HepG2 (cell line): ENCODE measurements around the gene MEX3A. TPM values are rescaled to one million over a fixed set of nuclear protein-coding genes. Genes with fewer than 3 reads are reported as not detected.

Experiments used
- CBX5 ChIP-seq: sonication (generic); formaldehyde crosslinking; IDR thresholded peaks from 2 replicates; pipeline ENCODE4 v1.4.0; 2020; ENCODE audit warnings: missing genetic modification reagents, borderline replicate concordance
- KLF16 ChIP-seq, 2 experiments: sonication (generic) in 1 of 2; formaldehyde crosslinking in 1 of 2; IDR thresholded peaks; 2 replicates each; pipeline versions ENCODE4 v1.6.1 to v1.8.0; 2016 to 2023; ENCODE audit warnings: missing genetic modification reagents in 2 of 2, missing compliant biosample characterization in 1 of 2
- RCOR2 ChIP-seq: IDR thresholded peaks from 2 replicates; pipeline ENCODE4 v1.6.1; 2016; ENCODE audit warnings: missing biosample characterization, missing genetic modification reagents
- SUZ12 ChIP-seq: fragments of 150-350 bp; IDR thresholded peaks from 2 replicates; pipeline ENCODE4 v1.6.1; 2014; ENCODE audit warnings: low read depth, low read length
- THYN1 ChIP-seq: sonication (generic); formaldehyde crosslinking; IDR thresholded peaks from 2 replicates; pipeline ENCODE4 v1.8.1; 2023; ENCODE audit warnings: low read depth, mild to moderate bottlenecking, moderate library complexity, missing genetic modification reagents, borderline replicate concordance
- ZGPAT ChIP-seq: IDR thresholded peaks from 2 replicates; pipeline ENCODE4 v1.6.1; 2016; ENCODE audit warnings: mild to moderate bottlenecking
- ZNF12 ChIP-seq: sonication (generic); formaldehyde crosslinking; IDR thresholded peaks from 2 replicates; pipeline ENCODE4 v1.5.0; 2020; ENCODE audit warnings: missing genetic modification reagents
- ZNF616 ChIP-seq: sonication (generic); formaldehyde crosslinking; IDR thresholded peaks from 2 replicates; pipeline ENCODE4 v1.5.0; 2020; ENCODE audit warnings: low read depth, mild to moderate bottlenecking, missing genetic modification reagents
- polyA plus RNA-seq, 8 experiments: library from polyadenylated mRNA; depleted of rRNA in 3 of 8; stranded (reverse) in 7 of 8; unstranded in 1 of 8; fragments of >200 nt; fragmentation: Illumina TruSeq in 4 of 8; extraction: Trizol in 4 of 8; gene quantifications; 2 replicates each; pipeline versions ENCODE4 v1.2.1 to v1.2.3, GENCODE V29; 2011 to 2016; ENCODE audit warnings: low read depth in 4 of 8, missing spikeins in 1 of 8, mixed read lengths in 1 of 8; ENCODE audit not compliant: insufficient read depth in 1 of 8
- total RNA-seq, 5 experiments: library from RNA; depleted of rRNA; stranded (reverse); fragments of >200 nt; fragmentation: Illumina TruSeq; extraction: Trizol; gene quantifications; 2 replicates each; pipeline ENCODE4 v1.2.3, GENCODE V29; 2016; ENCODE audit warnings: low read depth in 1 of 5
- TF ChIP-seq, protein P1 (sequence below): sonication (generic); formaldehyde crosslinking; IDR thresholded peaks from 2 replicates; pipeline ENCODE4 v1.8.1; 2022; ENCODE audit warnings: low read depth, mild to moderate bottlenecking, missing genetic modification reagents
- TF ChIP-seq, protein P2 (sequence below): IDR thresholded peaks from 2 replicates; pipeline ENCODE4 v1.6.1; 2016; ENCODE audit warnings: missing genetic modification reagents, missing compliant biosample characterization
- TF ChIP-seq, protein P3 (sequence below), 2 experiments: sonication (generic) in 1 of 2; formaldehyde crosslinking in 1 of 2; IDR thresholded peaks; 2 replicates each; pipeline versions ENCODE4 v1.6.1 to v1.9.0; 2014 to 2022; ENCODE audit warnings: antibody characterized with exemption in 1 of 2, borderline replicate concordance in 1 of 2, inconsistent platforms in 1 of 2, low read depth in 1 of 2, missing genetic modification reagents in 1 of 2
- TF ChIP-seq, protein P4 (sequence below): sonication (generic); formaldehyde crosslinking; IDR thresholded peaks from 2 replicates; pipeline ENCODE4 v1.4.0; 2020; ENCODE audit warnings: mild to moderate bottlenecking, missing genetic modification reagents
- TF ChIP-seq, protein P5 (sequence below): sonication (generic); formaldehyde crosslinking; IDR thresholded peaks from 2 replicates; pipeline ENCODE4 v1.4.0; 2020; ENCODE audit warnings: missing genetic modification reagents, borderline replicate concordance

Gene MEX3A
- total and polyA plus RNA-seq, 2 of the 13 experiments (the other 11 are each of a cell fraction or from before 2014, with no cell fraction given) = 7.6 to 9.1 TPM

- TF ChIP-seq, protein P1, sequence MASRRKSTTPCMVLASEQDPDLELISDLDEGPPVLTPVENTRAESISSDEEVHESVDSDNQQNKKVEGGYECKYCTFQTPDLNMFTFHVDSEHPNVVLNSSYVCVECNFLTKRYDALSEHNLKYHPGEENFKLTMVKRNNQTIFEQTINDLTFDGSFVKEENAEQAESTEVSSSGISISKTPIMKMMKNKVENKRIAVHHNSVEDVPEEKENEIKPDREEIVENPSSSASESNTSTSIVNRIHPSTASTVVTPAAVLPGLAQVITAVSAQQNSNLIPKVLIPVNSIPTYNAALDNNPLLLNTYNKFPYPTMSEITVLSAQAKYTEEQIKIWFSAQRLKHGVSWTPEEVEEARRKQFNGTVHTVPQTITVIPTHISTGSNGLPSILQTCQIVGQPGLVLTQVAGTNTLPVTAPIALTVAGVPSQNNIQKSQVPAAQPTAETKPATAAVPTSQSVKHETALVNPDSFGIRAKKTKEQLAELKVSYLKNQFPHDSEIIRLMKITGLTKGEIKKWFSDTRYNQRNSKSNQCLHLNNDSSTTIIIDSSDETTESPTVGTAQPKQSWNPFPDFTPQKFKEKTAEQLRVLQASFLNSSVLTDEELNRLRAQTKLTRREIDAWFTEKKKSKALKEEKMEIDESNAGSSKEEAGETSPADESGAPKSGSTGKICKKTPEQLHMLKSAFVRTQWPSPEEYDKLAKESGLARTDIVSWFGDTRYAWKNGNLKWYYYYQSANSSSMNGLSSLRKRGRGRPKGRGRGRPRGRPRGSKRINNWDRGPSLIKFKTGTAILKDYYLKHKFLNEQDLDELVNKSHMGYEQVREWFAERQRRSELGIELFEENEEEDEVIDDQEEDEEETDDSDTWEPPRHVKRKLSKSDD (CRISPR knock-in tag) = no peak
- no peak for TF ChIP-seq CBX5 (CRISPR knock-in tag)
- no peak for TF ChIP-seq RCOR2 (CRISPR knock-in tag)
- no peak for TF ChIP-seq ZNF12
- TF ChIP-seq ZGPAT (CRISPR knock-in tag) = no peak; the same call in 1 of the 2 replicates
- peak in 1 of 2 experiments; percentile 4; a peak in 1 of 4 replicates for TF ChIP-seq KLF16 (CRISPR knock-in tag; IDR thresholded peaks at IDR 0.05)
- peak; percentile 75 for TF ChIP-seq SUZ12
- TF ChIP-seq ZNF616 (CRISPR knock-in tag) = no peak
- TF ChIP-seq, protein P2, sequence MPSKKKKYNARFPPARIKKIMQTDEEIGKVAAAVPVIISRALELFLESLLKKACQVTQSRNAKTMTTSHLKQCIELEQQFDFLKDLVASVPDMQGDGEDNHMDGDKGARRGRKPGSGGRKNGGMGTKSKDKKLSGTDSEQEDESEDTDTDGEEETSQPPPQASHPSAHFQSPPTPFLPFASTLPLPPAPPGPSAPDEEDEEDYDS (CRISPR knock-in tag) = no peak
- TF ChIP-seq, protein P3, sequence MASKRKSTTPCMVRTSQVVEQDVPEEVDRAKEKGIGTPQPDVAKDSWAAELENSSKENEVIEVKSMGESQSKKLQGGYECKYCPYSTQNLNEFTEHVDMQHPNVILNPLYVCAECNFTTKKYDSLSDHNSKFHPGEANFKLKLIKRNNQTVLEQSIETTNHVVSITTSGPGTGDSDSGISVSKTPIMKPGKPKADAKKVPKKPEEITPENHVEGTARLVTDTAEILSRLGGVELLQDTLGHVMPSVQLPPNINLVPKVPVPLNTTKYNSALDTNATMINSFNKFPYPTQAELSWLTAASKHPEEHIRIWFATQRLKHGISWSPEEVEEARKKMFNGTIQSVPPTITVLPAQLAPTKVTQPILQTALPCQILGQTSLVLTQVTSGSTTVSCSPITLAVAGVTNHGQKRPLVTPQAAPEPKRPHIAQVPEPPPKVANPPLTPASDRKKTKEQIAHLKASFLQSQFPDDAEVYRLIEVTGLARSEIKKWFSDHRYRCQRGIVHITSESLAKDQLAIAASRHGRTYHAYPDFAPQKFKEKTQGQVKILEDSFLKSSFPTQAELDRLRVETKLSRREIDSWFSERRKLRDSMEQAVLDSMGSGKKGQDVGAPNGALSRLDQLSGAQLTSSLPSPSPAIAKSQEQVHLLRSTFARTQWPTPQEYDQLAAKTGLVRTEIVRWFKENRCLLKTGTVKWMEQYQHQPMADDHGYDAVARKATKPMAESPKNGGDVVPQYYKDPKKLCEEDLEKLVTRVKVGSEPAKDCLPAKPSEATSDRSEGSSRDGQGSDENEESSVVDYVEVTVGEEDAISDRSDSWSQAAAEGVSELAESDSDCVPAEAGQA (IDR thresholded peaks at IDR 0.05; ENCODE audit: low read depth) = peak; percentile 42; the same call in 1 of the 2 replicates
- TF ChIP-seq, protein P3 (CRISPR knock-in tag; IDR thresholded peaks at IDR 0.05; ENCODE audit: borderline replicate concordance) = no peak
- TF ChIP-seq THYN1 (CRISPR knock-in tag) = no peak
- TF ChIP-seq, protein P4, sequence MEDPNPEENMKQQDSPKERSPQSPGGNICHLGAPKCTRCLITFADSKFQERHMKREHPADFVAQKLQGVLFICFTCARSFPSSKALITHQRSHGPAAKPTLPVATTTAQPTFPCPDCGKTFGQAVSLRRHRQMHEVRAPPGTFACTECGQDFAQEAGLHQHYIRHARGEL (CRISPR knock-in tag) = no peak
- TF ChIP-seq, protein P5, sequence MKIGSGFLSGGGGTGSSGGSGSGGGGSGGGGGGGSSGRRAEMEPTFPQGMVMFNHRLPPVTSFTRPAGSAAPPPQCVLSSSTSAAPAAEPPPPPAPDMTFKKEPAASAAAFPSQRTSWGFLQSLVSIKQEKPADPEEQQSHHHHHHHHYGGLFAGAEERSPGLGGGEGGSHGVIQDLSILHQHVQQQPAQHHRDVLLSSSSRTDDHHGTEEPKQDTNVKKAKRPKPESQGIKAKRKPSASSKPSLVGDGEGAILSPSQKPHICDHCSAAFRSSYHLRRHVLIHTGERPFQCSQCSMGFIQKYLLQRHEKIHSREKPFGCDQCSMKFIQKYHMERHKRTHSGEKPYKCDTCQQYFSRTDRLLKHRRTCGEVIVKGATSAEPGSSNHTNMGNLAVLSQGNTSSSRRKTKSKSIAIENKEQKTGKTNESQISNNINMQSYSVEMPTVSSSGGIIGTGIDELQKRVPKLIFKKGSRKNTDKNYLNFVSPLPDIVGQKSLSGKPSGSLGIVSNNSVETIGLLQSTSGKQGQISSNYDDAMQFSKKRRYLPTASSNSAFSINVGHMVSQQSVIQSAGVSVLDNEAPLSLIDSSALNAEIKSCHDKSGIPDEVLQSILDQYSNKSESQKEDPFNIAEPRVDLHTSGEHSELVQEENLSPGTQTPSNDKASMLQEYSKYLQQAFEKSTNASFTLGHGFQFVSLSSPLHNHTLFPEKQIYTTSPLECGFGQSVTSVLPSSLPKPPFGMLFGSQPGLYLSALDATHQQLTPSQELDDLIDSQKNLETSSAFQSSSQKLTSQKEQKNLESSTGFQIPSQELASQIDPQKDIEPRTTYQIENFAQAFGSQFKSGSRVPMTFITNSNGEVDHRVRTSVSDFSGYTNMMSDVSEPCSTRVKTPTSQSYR = no peak
Measured at GRCh38 chr1:156082309-156083091, at the start of gene MEX3A (continued).
